ENCODE measurements around the gene CDCP2.

CDCP2 gene

GRCh38 chr1:54152696-54153095, at the start of gene CDCP2:
TSS of gene CDCP2 (minus strand) at chr1:54153000. CDS start at chr1:54152922, 78 bp downstream.
- no peak within 1 kb of the TSS for H3K27ac ChIP-seq

GRCh38 chr1:54200519-54200997, 47.8 kb upstream of the CDCP2 start:
- peak overlapping the region; percentile 4 for H3K27ac ChIP-seq
- DNase-seq (ENCODE audit: low read depth, low spot score), result no peak

More at GRCh38 chr1:54152696-54153095, at the start of gene CDCP2:
- no peak for DNase-seq (ENCODE audit: low read depth, low spot score)

GRCh38 chr1:54199765-54200518, 47.1 kb upstream of the CDCP2 start, which contains the start of the genes CYB5RL and MRPL37:
TSS of gene CYB5RL (minus strand) at chr1:54200030. CDS start at chr1:54195616, 4,414 bp downstream.
TSS of gene MRPL37 (plus strand) at chr1:54200167. CDS start at chr1:54200244, 77 bp downstream.
- peak; percentile 85 for DNase-seq (ENCODE audit: low read depth, low spot score)
- peak within 1 kb of the TSS; percentile 4 for H3K27ac ChIP-seq

- H3K27ac ChIP-seq, result no peak overlapping the region
- no peak for DNase-seq (ENCODE audit: low read depth, low spot score)
Measured at GRCh38 chr1:54199151-54199764, 46.5 kb upstream of the CDCP2 start.

- no peak for DNase-seq (ENCODE audit: low read depth, low spot score)
- no peak overlapping the region for H3K27ac ChIP-seq
Measured at GRCh38 chr1:54193453-54193852, 40.7 kb upstream of the CDCP2 start.

GRCh38 chr1:54191525-54191924, 38.7 kb upstream of the CDCP2 start:
- no peak for DNase-seq (ENCODE audit: low read depth, low spot score)
- H3K27ac ChIP-seq, result no peak overlapping the region

GRCh38 chr1:54190526-54190925, 37.7 kb upstream of the CDCP2 start:
- H3K27ac ChIP-seq, result no peak overlapping the region
- no peak for DNase-seq (ENCODE audit: low read depth, low spot score)

- DNase-seq (ENCODE audit: low read depth, low spot score), result no peak
- no peak overlapping the region for H3K27ac ChIP-seq
Measured at GRCh38 chr1:54188291-54188690, 35.5 kb upstream of the CDCP2 start.

- no peak overlapping the region for H3K27ac ChIP-seq
Measured at GRCh38 chr1:54186056-54186455, 33.3 kb upstream of the CDCP2 start.

GRCh38 chr1:54180701-54181360, 28.0 kb upstream of the CDCP2 start:
- H3K27ac ChIP-seq, result no peak overlapping the region
- no peak for DNase-seq (ENCODE audit: low read depth, low spot score)

More at GRCh38 chr1:54186056-54186455, 33.3 kb upstream of the CDCP2 start:
- no peak for DNase-seq (ENCODE audit: low read depth, low spot score)

- H3K27ac ChIP-seq, result no peak overlapping the region
- no peak for DNase-seq (ENCODE audit: low read depth, low spot score)
Measured at GRCh38 chr1:54178296-54179070, 25.7 kb upstream of the CDCP2 start.

GRCh38 chr1:54177726-54178125, 24.9 kb upstream of the CDCP2 start:
- H3K27ac ChIP-seq, result no peak overlapping the region
- no peak for DNase-seq (ENCODE audit: low read depth, low spot score)

- no peak overlapping the region for H3K27ac ChIP-seq
- DNase-seq (ENCODE audit: low read depth, low spot score), result no peak
Measured at GRCh38 chr1:54176621-54177327, 24.0 kb upstream of the CDCP2 start.

- DNase-seq (ENCODE audit: low read depth, low spot score), result no peak
- H3K27ac ChIP-seq, result no peak overlapping the region
Measured at GRCh38 chr1:54174106-54174505, 21.3 kb upstream of the CDCP2 start.

- H3K27ac ChIP-seq, result no peak overlapping the region
- no peak for DNase-seq (ENCODE audit: low read depth, low spot score)
Measured at GRCh38 chr1:54173681-54174080, 20.9 kb upstream of the CDCP2 start.

- no peak for DNase-seq (ENCODE audit: low read depth, low spot score)
- H3K27ac ChIP-seq, result no peak overlapping the region
Measured at GRCh38 chr1:54172614-54173599, 20.1 kb upstream of the CDCP2 start.

- no peak overlapping the region for H3K27ac ChIP-seq
Measured at GRCh38 chr1:54171606-54172005, 18.8 kb upstream of the CDCP2 start.

GRCh38 chr1:54171016-54171415, 18.2 kb upstream of the CDCP2 start:
- DNase-seq (ENCODE audit: low read depth, low spot score), result no peak
- no peak overlapping the region for H3K27ac ChIP-seq

More at GRCh38 chr1:54171606-54172005, 18.8 kb upstream of the CDCP2 start:
- no peak for DNase-seq (ENCODE audit: low read depth, low spot score)
